Measurements from ENCODE around the gene HHATL.

Gene HHATL

DNA sequence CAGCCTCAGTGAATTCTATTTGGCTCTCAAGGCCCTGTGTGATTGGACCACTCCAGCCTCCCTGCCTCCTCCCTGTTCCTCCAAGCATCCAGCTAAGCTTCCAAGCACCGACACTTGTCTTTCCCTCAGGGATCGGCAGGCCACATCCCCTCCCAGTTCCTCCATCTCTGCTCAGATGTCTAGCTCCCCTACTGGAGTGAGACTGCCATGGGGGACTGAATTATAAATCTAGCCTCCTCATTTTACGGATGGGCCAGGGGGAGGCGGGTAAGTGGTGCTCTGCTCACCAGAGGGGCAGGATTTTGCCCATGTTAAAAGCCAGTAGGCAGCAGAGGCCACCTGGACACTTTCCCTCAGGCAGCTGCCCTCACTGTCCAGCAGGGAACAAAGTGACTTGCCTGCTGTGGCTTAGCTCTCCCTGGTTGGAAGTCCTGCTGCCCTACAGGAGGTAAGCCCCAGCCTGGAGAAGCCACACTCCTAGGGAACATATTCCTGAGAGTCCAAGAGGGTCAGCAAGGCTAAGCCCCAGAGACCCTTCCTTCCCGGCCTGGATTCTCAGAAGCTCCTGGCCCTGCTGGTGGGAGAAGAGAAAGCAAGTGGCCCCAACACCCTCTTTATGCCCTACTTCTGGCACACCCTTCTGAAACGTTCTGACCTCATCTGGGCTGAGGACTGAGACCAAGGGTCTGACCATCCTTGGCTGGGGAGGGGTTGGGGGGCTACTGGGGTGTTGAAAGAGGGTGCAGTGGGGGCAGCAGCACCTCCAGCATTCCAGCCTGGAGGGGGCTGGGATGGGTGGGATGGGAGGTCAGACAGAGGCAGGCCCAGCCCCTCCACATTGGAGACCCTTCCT lies 9.1 kb upstream of the HHATL start:
- no peak for DNase-seq

GRCh38 chr3:42710323-42711021 lies 7.9 kb upstream of the HHATL start:
- DNase-seq: no peak

- DNase-seq: no peak
These were observed 7.0 kb upstream of the HHATL start for GRCh38 chr3:42709621-42710020.

GRCh38 chr3:42708611-42709151 lies 6.1 kb upstream of the HHATL start:
- DNase-seq: no peak

GRCh38 chr3:42707620-42708355 lies 5.2 kb upstream of the HHATL start:
- no peak for DNase-seq

- DNase-seq: no peak
These were observed 4.4 kb upstream of the HHATL start for GRCh38 chr3:42706721-42707619.

GRCh38 chr3:42705962-42706585 lies 3.5 kb upstream of the HHATL start:
- DNase-seq: no peak

DNA sequence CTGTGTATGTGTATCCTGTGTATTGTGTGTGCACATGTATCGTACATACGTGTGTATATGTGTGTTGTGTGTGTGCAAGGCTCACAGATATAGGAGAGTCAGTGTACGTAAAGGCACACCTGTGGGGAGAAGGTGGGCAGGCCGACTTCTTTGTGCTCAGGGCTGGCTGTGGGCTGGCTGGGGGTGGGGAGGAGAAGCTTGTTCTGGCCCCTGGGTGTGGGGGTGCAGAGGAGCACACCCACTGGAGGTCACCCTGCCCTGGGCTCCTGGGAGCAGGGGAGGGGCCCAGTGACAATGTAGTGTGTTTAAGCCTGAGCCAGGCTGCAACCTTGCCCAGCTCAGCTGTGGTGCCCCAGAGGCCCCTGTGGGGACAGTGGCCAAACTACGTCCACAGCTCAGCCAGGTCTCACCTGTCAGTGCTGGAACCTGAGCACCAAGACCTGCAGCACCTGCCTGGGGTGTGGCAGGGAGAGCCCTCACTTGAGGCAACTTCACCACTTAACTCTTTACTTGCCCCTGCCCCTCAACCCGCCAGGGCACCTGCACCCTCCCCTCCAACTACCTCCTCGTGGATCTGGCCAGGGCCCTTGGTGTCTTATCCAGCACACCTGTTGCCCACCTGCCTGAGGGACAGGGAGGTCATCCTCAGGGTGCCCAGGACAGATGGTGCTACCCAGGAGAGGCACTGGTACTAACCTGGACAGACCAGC lies 2.6 kb upstream of the HHATL start:
- no peak for DNase-seq

GRCh38 chr3:42704136-42704841 lies 1.7 kb upstream of the HHATL start:
- DNase-seq: no peak

DNA sequence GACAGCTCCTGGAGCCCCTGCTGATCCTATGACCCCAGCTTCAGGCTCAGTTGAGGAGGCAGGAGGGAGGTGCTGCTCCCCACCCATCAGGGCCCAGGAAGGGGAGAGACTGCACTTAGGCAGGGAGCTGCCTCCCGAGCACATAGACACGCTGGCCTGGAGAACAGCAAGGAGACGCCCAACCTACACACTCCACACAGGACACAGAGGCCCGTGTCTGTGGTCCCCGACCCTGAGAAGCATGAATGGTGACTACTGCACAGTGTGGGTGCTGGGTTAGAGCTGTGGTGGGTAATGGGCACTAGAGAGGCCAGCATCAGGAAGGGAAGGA lies 1.1 kb upstream of the HHATL start:
- no peak for DNase-seq

DNA sequence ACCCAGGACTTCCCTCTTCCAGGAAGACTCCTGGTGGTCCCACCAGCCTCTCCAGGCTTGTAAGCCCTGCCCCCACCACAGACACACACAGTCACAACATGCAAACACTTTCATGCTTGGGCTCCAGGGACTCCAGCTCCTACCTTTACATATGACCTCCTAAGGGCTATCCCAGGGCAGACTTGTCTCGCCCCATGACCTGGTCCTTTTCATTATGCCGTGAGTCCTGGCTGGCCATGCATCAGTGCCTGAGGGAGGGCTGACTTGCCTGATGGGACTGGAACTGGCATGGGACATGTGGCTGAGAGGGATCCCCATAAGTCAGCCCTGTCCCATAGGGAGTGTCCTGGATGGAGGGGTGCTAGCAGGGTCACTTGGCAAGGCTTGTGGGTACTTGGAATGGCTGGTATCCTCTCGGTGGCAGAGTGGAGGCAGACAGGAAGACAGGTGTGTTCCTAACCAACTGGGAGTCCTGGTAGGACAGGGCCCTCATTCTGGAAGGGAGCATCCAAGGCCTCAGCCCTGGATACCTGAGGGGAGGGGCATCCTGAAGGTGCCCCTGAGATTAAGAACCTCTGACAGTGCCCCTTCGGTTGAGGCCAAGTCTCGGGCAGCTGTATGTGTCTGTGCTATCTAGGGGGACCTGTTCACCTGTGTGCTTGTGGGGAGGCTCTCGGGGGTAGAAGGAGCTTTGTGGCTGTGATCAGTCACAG lies 540 bp upstream of the HHATL start:
- no peak for DNase-seq

DNA sequence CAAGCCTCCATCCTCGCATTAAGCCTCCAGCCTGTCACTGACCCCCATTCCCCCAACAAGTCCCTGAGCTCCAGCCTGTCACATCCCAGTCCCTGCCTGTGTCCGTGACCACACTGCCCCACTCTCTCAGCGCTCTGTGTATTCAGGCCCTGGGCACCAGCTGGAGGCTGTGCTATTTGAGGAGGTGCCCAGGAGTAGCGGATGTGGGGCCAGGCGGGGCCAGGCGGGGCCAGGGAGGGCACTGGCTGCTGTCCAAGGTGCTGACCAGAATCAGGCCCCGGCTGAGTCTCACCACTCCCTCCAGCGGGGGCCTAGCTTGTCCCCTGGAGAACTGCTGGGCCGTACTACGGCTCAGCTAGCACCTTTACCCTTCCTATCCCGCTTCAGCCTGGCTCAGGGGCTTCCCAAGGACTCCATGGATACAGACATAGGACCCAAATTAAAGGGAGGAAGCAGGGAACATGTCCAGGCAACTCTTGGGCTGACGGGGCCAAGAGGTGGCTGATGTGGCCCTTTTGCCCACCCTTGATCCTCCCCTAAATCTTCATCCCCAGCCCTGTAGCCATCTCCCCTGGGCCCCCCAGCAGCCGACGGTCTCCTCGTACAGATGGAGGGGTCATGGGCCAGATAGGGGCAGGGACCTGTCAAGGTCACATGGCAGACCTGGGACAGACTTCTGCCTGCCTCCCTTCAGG lies 1.1 kb downstream of the HHATL start:
- DNase-seq: peak; percentile 40 to 84

GRCh38 chr3:42700366-42701288 lies 2.0 kb downstream of the HHATL start:
- DNase-seq: no peak

DNA sequence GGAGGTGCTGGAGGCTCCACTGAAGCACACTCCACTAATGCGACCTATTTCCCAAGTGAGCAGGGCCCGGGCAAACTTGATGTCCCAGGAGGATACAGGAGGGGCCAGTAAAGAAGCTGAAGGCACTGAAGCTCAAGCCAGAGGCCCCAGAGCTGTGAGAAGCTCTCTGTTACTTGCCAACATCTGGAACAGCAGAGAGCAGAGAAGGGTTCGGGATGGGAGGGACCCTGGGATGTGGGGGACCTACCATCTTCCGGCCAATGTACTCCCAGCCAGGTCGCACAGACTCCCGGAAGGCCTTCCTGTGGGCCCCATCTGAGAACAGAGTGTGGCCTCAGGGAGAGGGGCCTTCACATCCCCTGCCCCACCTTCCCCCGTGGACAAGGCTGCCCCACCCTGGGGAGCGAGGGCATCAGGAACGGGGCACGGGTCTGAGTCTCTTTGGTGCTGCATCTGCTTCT lies 3.1 kb downstream of the HHATL start:
- no peak for DNase-seq

- no peak for DNase-seq
These were observed 3.7 kb downstream of the HHATL start for GRCh38 chr3:42698911-42699230.

GRCh38 chr3:42698216-42698910 lies 4.2 kb downstream of the HHATL start:
- DNase-seq: no peak

GRCh38 chr3:42697289-42698051 lies 5.1 kb downstream of the HHATL start:
- no peak for DNase-seq

Data from SHP77 (cell line).